SK-N-SH treated with all-trans-retinoic acid at 6 μM for 48 hours (cell line): ENCODE measurements around the gene NOXA1.

Experiments
- ATAC-seq: fragments of 200-7000 bp; cut with Tn5 transposase; 3 replicates; pipeline ENCODE4 v1.9.1; 2020; ENCODE audit warnings: mild to moderate bottlenecking, moderate library complexity
- ARNTL ChIP-seq: fragments of 450-650 bp; formaldehyde crosslinking; IDR thresholded peaks from 2 replicates; pipeline ENCODE4 v1.5.0; 2020; ENCODE audit warnings: low read depth, mild to moderate bottlenecking, moderate library complexity, borderline replicate concordance
- BACH2 ChIP-seq: fragments of 250-450 bp; sonication (Bioruptor Pico); IDR thresholded peaks from 2 replicates; pipeline ENCODE4 v1.9.0; 2021; ENCODE audit warnings: mild to moderate bottlenecking, borderline replicate concordance
- CREB5 ChIP-seq: fragments of 250-450 bp; sonication (Bioruptor Pico); IDR thresholded peaks from 2 replicates; pipeline ENCODE4 v1.5.1; 2020; ENCODE audit warnings: low read depth, mild to moderate bottlenecking, moderate library complexity
- CSDC2 ChIP-seq: fragments of 250-450 bp; sonication (Bioruptor Pico); IDR thresholded peaks from 2 replicates; pipeline ENCODE4 v1.5.0; 2020; ENCODE audit warnings: mild to moderate bottlenecking, moderate library complexity
- CSRNP3 ChIP-seq: fragments of 250-450 bp; sonication (Bioruptor Pico); IDR thresholded peaks from 2 replicates; pipeline ENCODE4 v1.5.1; 2021; ENCODE audit warnings: mild to moderate bottlenecking, moderate library complexity
- ESRRG ChIP-seq: fragments of 250-450 bp; sonication (Bioruptor Pico); IDR thresholded peaks from 2 replicates; pipeline ENCODE4 v1.6.1; 2021; ENCODE audit warnings: mild to moderate bottlenecking
- GLIS3 ChIP-seq: fragments of 250-450 bp; sonication (Bioruptor Pico); IDR thresholded peaks from 2 replicates; pipeline ENCODE4 v1.5.0; 2020; ENCODE audit warnings: mild to moderate bottlenecking, moderate library complexity
- OSR1 ChIP-seq: fragments of 250-450 bp; sonication (Bioruptor Pico); IDR thresholded peaks from 2 replicates; pipeline ENCODE4 v1.8.0; 2022; ENCODE audit warnings: moderate library complexity, mild to moderate bottlenecking, inconsistent platforms
- PPARA ChIP-seq: fragments of 250-450 bp; sonication (Bioruptor Pico); IDR thresholded peaks from 2 replicates; pipeline ENCODE4 v1.5.0; 2020; ENCODE audit warnings: mild to moderate bottlenecking, borderline replicate concordance
- RARB ChIP-seq: fragments of 250-450 bp; sonication (Bioruptor Pico); IDR thresholded peaks from 2 replicates; pipeline ENCODE4 v1.8.0; 2021; ENCODE audit warnings: mild to moderate bottlenecking, moderate library complexity
- SNAI2 ChIP-seq: fragments of 250-450 bp; sonication (Bioruptor Pico); IDR thresholded peaks from 2 replicates; pipeline ENCODE4 v1.5.0; 2020; ENCODE audit warnings: mild to moderate bottlenecking, moderate library complexity
- TCF4 ChIP-seq: fragments of 250-450 bp; sonication (Bioruptor Pico); IDR thresholded peaks from 2 replicates; pipeline ENCODE4 v1.8.0; 2021; ENCODE audit warnings: mild to moderate bottlenecking, moderate library complexity, borderline replicate concordance
- TOX ChIP-seq: fragments of 250-450 bp; sonication (Bioruptor Pico); IDR thresholded peaks from 2 replicates; pipeline ENCODE4 v1.8.0; 2021; ENCODE audit warnings: mild to moderate bottlenecking, moderate library complexity, borderline replicate concordance
- ZC3H10 ChIP-seq: fragments of 250-450 bp; sonication (Bioruptor Pico); IDR thresholded peaks from 2 replicates; pipeline ENCODE4 v1.5.1; 2021; ENCODE audit warnings: mild to moderate bottlenecking, moderate library complexity
- ZFP3 ChIP-seq: fragments of 250-450 bp; sonication (Bioruptor Pico); IDR thresholded peaks from 2 replicates; pipeline ENCODE4 v1.5.0; 2020; ENCODE audit warnings: mild to moderate bottlenecking, moderate library complexity
- ZFP30 ChIP-seq: fragments of 450-650 bp; formaldehyde crosslinking; IDR thresholded peaks from 2 replicates; pipeline ENCODE4 v1.5.0; 2022; ENCODE audit warnings: mild to moderate bottlenecking, moderate library complexity
- ZNF565 ChIP-seq: fragments of 450-650 bp; formaldehyde crosslinking; conservative IDR thresholded peaks from 2 replicates; pipeline ENCODE4 v1.5.0; 2020; ENCODE audit warnings: low read depth, mild to moderate bottlenecking, moderate library complexity
- ZNF70 ChIP-seq: fragments of 450-650 bp; formaldehyde crosslinking; IDR thresholded peaks from 2 replicates; pipeline ENCODE4 v1.5.0; 2020; ENCODE audit warnings: mild to moderate bottlenecking, moderate library complexity
- ZNF8 ChIP-seq: fragments of 450-650 bp; formaldehyde crosslinking; IDR thresholded peaks from 2 replicates; pipeline ENCODE4 v1.5.0; 2020; ENCODE audit warnings: mild to moderate bottlenecking, moderate library complexity
- TF ChIP-seq, protein P1 (sequence below): fragments of 250-450 bp; sonication (Bioruptor Pico); IDR thresholded peaks from 2 replicates; pipeline ENCODE4 v1.8.0; 2020; ENCODE audit warnings: mild to moderate bottlenecking, moderate library complexity, borderline replicate concordance
- TF ChIP-seq, protein P2 (sequence below): fragments of 250-450 bp; sonication (Bioruptor Pico); IDR thresholded peaks from 2 replicates; pipeline ENCODE4 v1.8.0; 2021; ENCODE audit warnings: low read depth, mild to moderate bottlenecking, moderate library complexity, borderline replicate concordance

NOXA1 gene

DNA sequence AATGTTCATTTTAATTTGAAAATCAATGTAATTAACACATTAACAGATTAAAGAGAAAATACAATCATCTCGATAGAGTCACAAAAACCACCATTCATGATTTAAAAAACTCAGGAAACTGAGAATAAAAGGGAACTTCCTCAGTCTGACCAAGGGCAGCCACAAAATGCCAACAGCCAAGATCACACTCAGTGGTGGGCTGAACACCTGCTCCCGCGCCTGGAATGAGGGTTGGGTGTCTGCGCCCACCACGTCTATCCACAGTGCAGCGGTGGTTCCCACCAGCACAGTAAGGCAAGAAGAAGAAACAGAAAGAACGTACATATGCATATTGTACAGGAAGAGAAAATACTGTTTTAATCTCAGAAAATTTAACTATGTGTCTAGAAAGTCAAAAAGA lies 47.6 kb downstream of the NOXA1 start:
- TF ChIP-seq OSR1 = no peak
- TF ChIP-seq ZNF70 (CRISPR knock-in tag) = no peak
- TF ChIP-seq RARB (CRISPR knock-in tag) = no peak
- TF ChIP-seq CREB5 (CRISPR knock-in tag) = no peak
- no peak for TF ChIP-seq CSRNP3
- TF ChIP-seq, protein P1, sequence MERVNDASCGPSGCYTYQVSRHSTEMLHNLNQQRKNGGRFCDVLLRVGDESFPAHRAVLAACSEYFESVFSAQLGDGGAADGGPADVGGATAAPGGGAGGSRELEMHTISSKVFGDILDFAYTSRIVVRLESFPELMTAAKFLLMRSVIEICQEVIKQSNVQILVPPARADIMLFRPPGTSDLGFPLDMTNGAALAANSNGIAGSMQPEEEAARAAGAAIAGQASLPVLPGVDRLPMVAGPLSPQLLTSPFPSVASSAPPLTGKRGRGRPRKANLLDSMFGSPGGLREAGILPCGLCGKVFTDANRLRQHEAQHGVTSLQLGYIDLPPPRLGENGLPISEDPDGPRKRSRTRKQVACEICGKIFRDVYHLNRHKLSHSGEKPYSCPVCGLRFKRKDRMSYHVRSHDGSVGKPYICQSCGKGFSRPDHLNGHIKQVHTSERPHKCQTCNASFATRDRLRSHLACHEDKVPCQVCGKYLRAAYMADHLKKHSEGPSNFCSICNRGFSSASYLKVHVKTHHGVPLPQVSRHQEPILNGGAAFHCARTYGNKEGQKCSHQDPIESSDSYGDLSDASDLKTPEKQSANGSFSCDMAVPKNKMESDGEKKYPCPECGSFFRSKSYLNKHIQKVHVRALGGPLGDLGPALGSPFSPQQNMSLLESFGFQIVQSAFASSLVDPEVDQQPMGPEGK (CRISPR knock-in tag) = no peak
- TF ChIP-seq BACH2 (CRISPR knock-in tag) = no peak
- no peak for TF ChIP-seq ZFP3 (CRISPR knock-in tag)
- no peak for TF ChIP-seq ZC3H10
- TF ChIP-seq SNAI2 (CRISPR knock-in tag) = no peak
- TF ChIP-seq ZNF565 (CRISPR knock-in tag) = no peak
- TF ChIP-seq ZNF8 = no peak
- TF ChIP-seq TCF4 (CRISPR knock-in tag) = no peak
- no peak for TF ChIP-seq ESRRG (CRISPR knock-in tag)
- no peak for TF ChIP-seq GLIS3 (CRISPR knock-in tag)
- no peak for TF ChIP-seq ZFP30 (CRISPR knock-in tag)
- TF ChIP-seq TOX = no peak
- TF ChIP-seq ARNTL (CRISPR knock-in tag) = no peak
- no peak for ATAC-seq

- TF ChIP-seq ZNF565 (CRISPR knock-in tag) (no peak), CSRNP3 (no peak), CSDC2 (no peak), SNAI2 (CRISPR knock-in tag) (no peak), ZFP3 (CRISPR knock-in tag) (no peak), ZNF70 (CRISPR knock-in tag) (no peak), TOX (no peak), GLIS3 (CRISPR knock-in tag) (no peak), PPARA (CRISPR knock-in tag) (no peak), ARNTL (CRISPR knock-in tag) (no peak), ZC3H10 (no peak), ZNF8 (no peak), TCF4 (CRISPR knock-in tag) (no peak)
- TF ChIP-seq, protein P2, sequence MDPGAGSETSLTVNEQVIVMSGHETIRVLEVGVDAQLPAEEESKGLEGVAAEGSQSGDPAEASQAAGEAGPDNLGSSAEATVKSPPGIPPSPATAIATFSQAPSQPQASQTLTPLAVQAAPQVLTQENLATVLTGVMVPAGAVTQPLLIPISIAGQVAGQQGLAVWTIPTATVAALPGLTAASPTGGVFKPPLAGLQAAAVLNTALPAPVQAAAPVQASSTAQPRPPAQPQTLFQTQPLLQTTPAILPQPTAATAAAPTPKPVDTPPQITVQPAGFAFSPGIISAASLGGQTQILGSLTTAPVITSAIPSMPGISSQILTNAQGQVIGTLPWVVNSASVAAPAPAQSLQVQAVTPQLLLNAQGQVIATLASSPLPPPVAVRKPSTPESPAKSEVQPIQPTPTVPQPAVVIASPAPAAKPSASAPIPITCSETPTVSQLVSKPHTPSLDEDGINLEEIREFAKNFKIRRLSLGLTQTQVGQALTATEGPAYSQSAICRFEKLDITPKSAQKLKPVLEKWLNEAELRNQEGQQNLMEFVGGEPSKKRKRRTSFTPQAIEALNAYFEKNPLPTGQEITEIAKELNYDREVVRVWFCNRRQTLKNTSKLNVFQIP = no peak
- ATAC-seq = no peak
Measured at GRCh38 chr9:137474271-137474670, 51.1 kb downstream of the NOXA1 start.

- no peak for ATAC-seq
- no peak for TF ChIP-seq PPARA (CRISPR knock-in tag)
- TF ChIP-seq ZFP30 (CRISPR knock-in tag) = no peak
Measured at GRCh38 chr9:137475666-137476065, 52.5 kb downstream of the NOXA1 start.

DNA sequence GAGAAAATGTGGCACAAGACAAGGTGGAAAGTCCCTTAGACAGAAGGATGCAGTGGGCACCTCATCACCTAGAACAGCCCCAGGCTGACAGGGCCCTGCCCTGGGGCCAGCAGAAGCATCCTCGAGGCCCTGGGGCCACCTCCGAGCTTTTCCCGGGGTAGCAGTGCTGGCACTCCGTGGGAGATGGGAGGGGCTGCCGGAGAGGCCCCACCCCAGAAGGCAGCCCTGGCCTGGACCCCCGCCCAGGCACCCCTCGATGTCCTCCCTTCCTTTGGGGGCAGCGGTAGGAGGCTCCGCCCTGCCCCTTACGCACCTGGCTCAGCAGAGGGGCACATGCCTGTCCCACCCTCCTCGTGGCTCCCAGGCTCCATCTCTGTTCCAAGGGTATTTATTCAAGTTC lies 53.7 kb downstream of the NOXA1 start:
- TF ChIP-seq GLIS3 (CRISPR knock-in tag) = no peak
- no peak for TF ChIP-seq ZFP30 (CRISPR knock-in tag)
- TF ChIP-seq PPARA (CRISPR knock-in tag) = no peak
- TF ChIP-seq, all 23 proteins: peak for 0
- no peak for ATAC-seq
